Measurements from ENCODE around the gene TARS1. TPM values are rescaled to one million over a fixed set of nuclear protein-coding genes. Genes with fewer than 3 reads are reported as not detected.

The TARS1 gene
- total RNA-seq, 1 experiment from 2014 or later, result 250 TPM

GRCh38 chr5:33462456-33462855 lies 21.7 kb downstream of the TARS1 start:
- Histone ChIP-seq H3K27me3 (ENCODE audit: control insufficient read depth, insufficient read depth, low read length) (no peaks in the 10 kb centered on the region), H3K36me3 (replicated peaks; ENCODE audit: control insufficient read depth, insufficient read depth, low read length) (peaks cover 74% of the 10 kb centered on the region), H3K4me3 (ENCODE audit: insufficient read depth, low read depth, low read length) (no peak overlapping the region)
- DNase-seq, result no peak

GRCh38 chr5:33465120-33465519 lies 24.4 kb downstream of the TARS1 start:
- Histone ChIP-seq H3K36me3 (replicated peaks; ENCODE audit: control insufficient read depth, insufficient read depth, low read length) (peaks cover 70% of the 10 kb centered on the region), H3K4me3 (ENCODE audit: insufficient read depth, low read depth, low read length) (no peak overlapping the region), H3K27me3 (ENCODE audit: control insufficient read depth, insufficient read depth, low read length) (no peaks in the 10 kb centered on the region)
- no peak for DNase-seq

- no peak for DNase-seq
- Histone ChIP-seq H3K36me3 (replicated peaks; ENCODE audit: control insufficient read depth, insufficient read depth, low read length) (peaks cover 50% of the 10 kb centered on the region), H3K4me3 (ENCODE audit: insufficient read depth, low read depth, low read length) (no peak overlapping the region)
Observed at GRCh38 chr5:33468775-33469435, 28.1 kb downstream of the TARS1 start.

GRCh38 chr5:33470544-33470943 lies 29.8 kb downstream of the TARS1 start:
- H3K27me3 ChIP-seq (ENCODE audit: control insufficient read depth, insufficient read depth, low read length), result no peaks in the 10 kb centered on the region
- H3K36me3 ChIP-seq (replicated peaks; ENCODE audit: control insufficient read depth, insufficient read depth, low read length), result peaks cover 42% of the 10 kb centered on the region
- no peak for DNase-seq
- no peak overlapping the region for H3K4me3 ChIP-seq (ENCODE audit: insufficient read depth, low read depth, low read length)

More at GRCh38 chr5:33468775-33469435, 28.1 kb downstream of the TARS1 start:
- no peaks in the 10 kb centered on the region for H3K27me3 ChIP-seq (ENCODE audit: control insufficient read depth, insufficient read depth, low read length)

- no peaks in the 10 kb centered on the region for H3K27me3 ChIP-seq (ENCODE audit: control insufficient read depth, insufficient read depth, low read length)
- DNase-seq, result no peak
- peaks cover 36% of the 10 kb centered on the region for H3K36me3 ChIP-seq (replicated peaks; ENCODE audit: control insufficient read depth, insufficient read depth, low read length)
- H3K4me3 ChIP-seq (ENCODE audit: insufficient read depth, low read depth, low read length), result no peak overlapping the region
Observed at GRCh38 chr5:33472805-33473409, 32.1 kb downstream of the TARS1 start.

- DNase-seq, result no peak
- Histone ChIP-seq H3K36me3 (replicated peaks; ENCODE audit: control insufficient read depth, insufficient read depth, low read length) (peaks cover 26% of the 10 kb centered on the region), H3K27me3 (ENCODE audit: control insufficient read depth, insufficient read depth, low read length) (no peaks in the 10 kb centered on the region), H3K4me3 (ENCODE audit: insufficient read depth, low read depth, low read length) (no peak overlapping the region)
Observed at GRCh38 chr5:33474004-33474403, 33.2 kb downstream of the TARS1 start.

- H3K36me3 ChIP-seq (replicated peaks; ENCODE audit: control insufficient read depth, insufficient read depth, low read length), result peaks cover 22% of the 10 kb centered on the region
- H3K27me3 ChIP-seq (ENCODE audit: control insufficient read depth, insufficient read depth, low read length), result no peaks in the 10 kb centered on the region
- no peak overlapping the region for H3K4me3 ChIP-seq (ENCODE audit: insufficient read depth, low read depth, low read length)
- DNase-seq, result no peak
Observed at GRCh38 chr5:33474931-33475499, 34.2 kb downstream of the TARS1 start.

GRCh38 chr5:33475706-33476105 lies 34.9 kb downstream of the TARS1 start:
- H3K27me3 ChIP-seq (ENCODE audit: control insufficient read depth, insufficient read depth, low read length), result no peaks in the 10 kb centered on the region
- DNase-seq, result no peak
- no peak overlapping the region for H3K4me3 ChIP-seq (ENCODE audit: insufficient read depth, low read depth, low read length)
- peaks cover 17% of the 10 kb centered on the region for H3K36me3 ChIP-seq (replicated peaks; ENCODE audit: control insufficient read depth, insufficient read depth, low read length)

GRCh38 chr5:33476992-33477391 lies 36.2 kb downstream of the TARS1 start:
- H3K36me3 ChIP-seq (replicated peaks; ENCODE audit: control insufficient read depth, insufficient read depth, low read length), result peaks cover 12% of the 10 kb centered on the region
- DNase-seq, result no peak
- H3K4me3 ChIP-seq (ENCODE audit: insufficient read depth, low read depth, low read length), result no peak overlapping the region

DNA sequence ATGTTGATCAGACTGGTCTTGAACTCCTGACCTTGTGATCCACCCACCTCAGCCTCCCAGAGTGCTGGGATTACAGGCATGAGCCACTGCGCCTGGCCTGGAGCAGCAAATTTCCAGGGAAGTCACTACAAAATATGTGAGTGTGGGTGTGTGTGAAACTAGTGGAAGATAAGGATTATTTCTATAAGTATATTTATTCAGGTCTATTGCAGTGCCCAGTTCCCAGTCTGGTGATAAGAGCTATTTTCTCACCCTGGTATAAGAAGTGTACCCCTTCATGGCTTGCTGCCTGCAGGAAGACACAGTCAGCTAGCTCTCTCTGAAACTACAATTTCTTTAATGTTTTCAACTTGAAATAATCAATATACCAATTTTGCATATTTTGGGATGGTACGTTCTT lies 37.1 kb downstream of the TARS1 start:
- H3K36me3 ChIP-seq (replicated peaks; ENCODE audit: control insufficient read depth, insufficient read depth, low read length), result peaks cover 12% of the 10 kb centered on the region

More at GRCh38 chr5:33476992-33477391, 36.2 kb downstream of the TARS1 start:
- H3K27me3 ChIP-seq (ENCODE audit: control insufficient read depth, insufficient read depth, low read length), result no peaks in the 10 kb centered on the region

GRCh38 chr5:33479311-33479710 lies 38.5 kb downstream of the TARS1 start:
- H3K4me3 ChIP-seq (ENCODE audit: insufficient read depth, low read depth, low read length), result no peak overlapping the region
- no peak for DNase-seq
- peaks cover 9% of the 10 kb centered on the region for H3K36me3 ChIP-seq (replicated peaks; ENCODE audit: control insufficient read depth, insufficient read depth, low read length)
- H3K27me3 ChIP-seq (ENCODE audit: control insufficient read depth, insufficient read depth, low read length), result no peaks in the 10 kb centered on the region

More for the DNA sequence above, 37.1 kb downstream of the TARS1 start:
- DNase-seq, result no peak
- H3K27me3 ChIP-seq (ENCODE audit: control insufficient read depth, insufficient read depth, low read length), result no peaks in the 10 kb centered on the region
- H3K4me3 ChIP-seq (ENCODE audit: insufficient read depth, low read depth, low read length), result no peak overlapping the region

DNA sequence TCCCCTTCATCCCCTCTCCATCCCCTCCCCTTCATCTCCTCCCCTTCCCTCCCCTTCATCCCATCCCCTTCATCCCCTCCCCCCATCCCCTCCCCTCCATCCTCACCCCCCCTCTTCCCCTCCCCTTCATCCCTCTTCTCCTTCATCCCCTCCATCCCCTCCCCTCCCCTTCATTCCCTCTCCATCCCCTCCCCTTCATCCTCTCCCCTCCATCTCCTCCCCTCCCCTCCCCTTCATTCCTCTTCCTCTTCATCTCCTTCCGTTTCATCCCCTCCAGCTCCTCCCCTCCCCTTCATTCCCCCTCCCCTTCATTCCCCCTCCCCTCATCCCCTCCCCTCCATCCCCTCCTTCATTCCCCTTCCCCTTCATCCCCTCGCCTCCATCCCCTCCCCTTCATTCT lies 40.1 kb downstream of the TARS1 start:
- no peak for DNase-seq
- H3K36me3 ChIP-seq (replicated peaks; ENCODE audit: control insufficient read depth, insufficient read depth, low read length), result peaks cover 6% of the 10 kb centered on the region
- no peak overlapping the region for H3K4me3 ChIP-seq (ENCODE audit: insufficient read depth, low read depth, low read length)
- H3K27me3 ChIP-seq (ENCODE audit: control insufficient read depth, insufficient read depth, low read length), result no peaks in the 10 kb centered on the region

DNA sequence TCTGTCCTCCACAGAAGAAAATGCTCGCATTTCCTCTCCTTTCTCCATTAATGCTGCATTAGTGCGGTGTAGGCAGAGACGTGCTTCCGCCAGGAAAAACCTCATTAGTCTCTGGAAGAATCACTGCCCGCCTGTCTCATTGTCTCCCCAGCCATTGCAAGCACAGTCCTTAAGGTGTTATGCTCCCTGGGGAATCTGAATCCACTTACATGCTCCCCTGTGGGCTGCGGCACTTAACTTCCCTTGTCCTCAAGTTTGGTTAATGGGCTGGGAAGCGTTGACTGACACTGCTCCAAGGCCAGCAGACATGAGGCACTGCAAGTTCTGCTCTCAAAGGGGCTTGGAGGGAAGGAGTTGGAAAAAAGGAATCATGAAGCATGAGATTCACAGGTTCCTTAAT lies 41.6 kb downstream of the TARS1 start:
- Histone ChIP-seq H3K36me3 (replicated peaks; ENCODE audit: control insufficient read depth, insufficient read depth, low read length) (peaks cover 3% of the 10 kb centered on the region), H3K4me3 (ENCODE audit: insufficient read depth, low read depth, low read length) (no peak overlapping the region)
- DNase-seq, result no peak

GRCh38 chr5:33487236-33487635 lies 46.5 kb downstream of the TARS1 start:
- DNase-seq, result no peak

More for the DNA sequence above, 41.6 kb downstream of the TARS1 start:
- H3K27me3 ChIP-seq (ENCODE audit: control insufficient read depth, insufficient read depth, low read length), result no peaks in the 10 kb centered on the region

More at GRCh38 chr5:33487236-33487635, 46.5 kb downstream of the TARS1 start:
- H3K36me3 ChIP-seq (replicated peaks; ENCODE audit: control insufficient read depth, insufficient read depth, low read length), result no peaks in the 10 kb centered on the region; the same call in 1 of the 2 replicates
- no peaks in the 10 kb centered on the region for H3K27me3 ChIP-seq (ENCODE audit: control insufficient read depth, insufficient read depth, low read length)
- no peak overlapping the region for H3K4me3 ChIP-seq (ENCODE audit: insufficient read depth, low read depth, low read length)
